RPMI7951 (cell line): ENCODE results near the gene ARPP19. TPM values are rescaled to one million over a fixed set of nuclear protein-coding genes. Genes with fewer than 3 reads are reported as not detected.
"Not testable (repeated sequence)": the region's sequence is repeated elsewhere in the genome, so short reads cannot be mapped to it uniquely, and the experiment has no call there.

Experiments used
- DNase-seq: peaks from one replicate; pipeline ENCODE4 v3.0.0-alpha.2; 2012; ENCODE audit warnings: low read depth
- total RNA-seq: library from RNA; depleted of rRNA; stranded (reverse); fragments of >200 nt; shearing (Covaris generic); gene quantifications from 2 replicates; pipeline ENCODE4 v1.2.3, GENCODE V29; 2014; rRNA removed

Gene ARPP19
- total RNA-seq, 1 experiment from 2014 or later: 177 TPM

DNA sequence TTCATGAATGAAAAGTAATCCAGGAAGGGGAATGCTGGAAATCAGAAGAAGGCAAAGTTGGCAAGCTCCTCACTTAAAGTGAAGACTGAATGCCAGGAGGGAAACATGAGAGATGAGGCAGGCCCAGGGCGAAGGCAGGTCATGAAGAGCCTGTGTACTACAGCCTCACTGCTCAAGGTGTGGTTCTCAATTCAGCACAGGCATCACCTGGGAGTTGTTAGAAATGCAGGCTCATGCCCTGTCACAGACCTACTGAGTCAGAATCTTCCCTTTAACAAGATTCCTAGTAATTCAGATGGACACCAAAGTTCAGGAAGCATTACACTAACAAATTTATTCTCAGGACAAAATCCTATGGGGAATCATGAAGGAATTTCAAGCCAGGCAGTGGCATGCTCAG lies 54.3 kb downstream of the ARPP19 start:
- no peak for DNase-seq

DNA sequence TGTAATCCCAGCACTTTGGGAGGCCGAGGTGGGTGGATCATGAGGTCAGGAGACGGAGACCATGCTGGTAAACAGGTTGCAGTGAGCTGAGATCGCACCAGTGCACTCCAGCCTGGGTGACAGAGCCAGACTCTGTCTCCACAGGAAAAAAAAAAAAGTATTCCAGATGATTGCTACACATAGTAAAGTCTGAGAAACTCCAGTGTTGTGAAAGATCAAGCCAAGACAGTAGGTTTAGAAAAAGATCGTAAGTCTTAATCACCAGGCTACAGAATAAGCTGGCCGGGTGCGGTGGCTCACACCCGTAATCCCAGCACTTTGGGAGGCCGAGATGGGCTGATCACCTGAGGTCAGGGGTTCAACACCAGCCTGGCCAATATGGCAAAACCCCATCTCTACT lies 56.0 kb downstream of the ARPP19 start:
- not testable (repeated sequence) for DNase-seq

DNA sequence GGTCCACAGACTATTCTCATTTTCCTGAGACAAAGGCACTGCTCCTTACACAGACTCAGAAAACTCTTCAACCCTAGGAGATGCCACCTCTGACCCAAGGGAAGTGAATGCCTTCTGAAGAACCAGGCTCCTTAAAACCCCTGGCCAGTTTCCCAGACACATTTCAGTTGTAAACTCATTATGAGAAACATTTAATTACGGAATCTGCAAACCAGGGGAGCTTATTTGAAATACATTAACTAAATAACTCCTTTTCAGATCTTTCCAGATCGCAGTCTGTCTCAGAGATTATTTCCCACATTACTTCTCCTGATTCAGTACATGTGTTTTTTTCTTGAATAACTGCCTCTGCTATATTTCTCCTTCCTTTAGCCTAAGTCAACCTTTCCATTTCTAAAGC lies 57.7 kb downstream of the ARPP19 start:
- DNase-seq: no peak

DNA sequence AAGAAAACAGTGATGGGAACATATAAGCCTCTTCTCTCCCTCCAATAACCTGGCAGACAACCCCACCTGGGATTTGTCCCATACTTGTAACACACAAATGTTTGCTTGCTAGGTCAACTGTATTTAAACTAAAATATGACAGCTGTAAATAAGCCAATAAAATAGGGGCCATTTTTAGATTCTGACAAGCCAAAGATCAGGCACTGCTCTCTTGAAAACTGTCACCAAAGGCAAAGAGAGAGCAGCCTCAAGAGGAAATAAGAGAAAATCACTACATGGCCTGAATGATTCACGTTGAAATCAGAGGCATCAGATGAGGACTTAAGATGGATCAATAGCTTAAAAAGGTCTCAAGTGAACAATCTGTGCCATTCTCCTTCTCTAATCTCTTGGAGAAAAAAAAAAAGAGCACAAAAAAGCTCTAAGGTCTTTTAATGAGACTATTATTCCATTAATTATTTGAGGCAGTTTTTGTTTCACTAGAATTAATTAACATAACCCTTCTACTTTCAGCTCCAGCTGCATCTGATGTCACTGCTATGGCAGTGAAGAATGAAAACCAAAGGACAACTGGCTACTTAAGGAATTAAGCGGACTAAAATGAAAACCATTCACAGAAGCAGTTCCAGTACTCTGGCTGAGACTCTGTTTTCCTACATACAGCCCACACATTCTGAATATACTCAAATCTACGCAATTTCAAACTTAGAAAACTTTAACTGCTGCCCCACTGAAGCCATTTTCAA lies 59.2 kb downstream of the ARPP19 start:
- DNase-seq: no peak

DNA sequence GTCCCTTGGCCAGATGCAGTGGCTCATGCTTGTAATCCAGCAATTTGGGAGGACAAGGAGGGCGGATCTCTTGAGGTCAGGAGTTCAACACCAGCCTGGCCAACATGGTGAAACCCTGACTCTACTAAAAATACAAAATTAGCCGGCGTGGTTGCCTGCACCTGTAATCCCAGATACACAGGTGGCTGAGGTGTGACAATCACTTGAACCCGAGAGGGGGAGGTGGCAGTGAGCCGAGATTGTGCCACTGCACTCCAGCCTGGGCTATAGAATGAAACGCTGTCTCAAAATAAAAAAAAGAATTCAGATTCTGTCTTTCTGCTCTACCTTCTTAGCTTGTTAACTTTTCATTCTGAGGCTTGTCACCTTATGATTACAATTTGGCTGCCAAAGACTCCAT lies 62.3 kb downstream of the ARPP19 start:
- no peak for DNase-seq

DNA sequence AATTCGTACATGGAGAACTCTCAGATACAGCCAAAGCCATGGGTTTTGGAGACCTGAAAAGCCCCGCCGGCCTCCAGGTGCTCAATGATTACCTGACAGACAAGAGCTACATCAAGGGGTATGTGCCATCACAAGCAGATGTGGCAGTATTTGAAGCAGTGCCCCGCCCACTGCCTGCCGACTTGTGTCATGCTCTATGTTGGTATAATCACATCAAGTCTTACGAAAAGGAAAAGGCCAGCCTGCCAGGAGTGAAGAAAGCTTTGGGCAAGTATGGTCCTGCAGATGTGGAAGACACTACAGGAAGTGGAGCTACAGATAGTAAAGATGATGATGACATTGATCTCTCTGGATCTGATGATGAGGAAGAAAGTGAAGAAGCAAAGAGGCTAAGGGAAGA lies 63.7 kb downstream of the ARPP19 start:
- no peak for DNase-seq

DNA sequence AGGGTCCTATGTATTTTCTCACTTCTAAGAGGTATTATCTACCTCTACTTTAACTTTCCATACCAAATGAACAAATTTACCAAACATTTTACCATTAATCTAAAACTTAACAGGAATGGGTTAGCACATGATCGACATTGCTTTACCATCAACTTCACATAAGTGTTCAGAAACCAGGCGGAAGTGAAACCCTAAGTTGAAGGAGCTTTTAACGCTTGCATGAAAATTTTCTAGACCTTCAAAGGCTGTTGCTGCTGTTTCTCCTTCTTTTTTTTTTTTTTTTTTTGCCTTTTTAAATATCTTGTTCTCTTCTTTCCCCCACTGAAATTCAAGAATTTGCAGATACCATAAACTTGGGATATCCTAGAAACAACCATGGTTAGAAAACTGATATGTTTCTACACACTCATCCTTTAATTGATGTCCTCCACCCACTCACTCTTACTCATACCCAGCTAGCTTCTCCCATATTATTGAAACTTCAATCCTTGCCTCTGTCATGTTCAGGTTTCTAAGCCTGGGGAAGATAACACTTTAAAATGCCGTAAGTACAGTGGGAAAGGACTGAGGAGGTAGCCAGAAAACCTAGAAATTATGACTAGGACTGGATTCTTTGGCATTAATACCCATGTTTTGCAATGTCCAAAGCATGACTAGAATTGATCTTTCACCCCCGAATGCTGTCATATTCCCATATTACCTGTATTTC lies 64.9 kb downstream of the ARPP19 start:
- peak; percentile 55 for DNase-seq

DNA sequence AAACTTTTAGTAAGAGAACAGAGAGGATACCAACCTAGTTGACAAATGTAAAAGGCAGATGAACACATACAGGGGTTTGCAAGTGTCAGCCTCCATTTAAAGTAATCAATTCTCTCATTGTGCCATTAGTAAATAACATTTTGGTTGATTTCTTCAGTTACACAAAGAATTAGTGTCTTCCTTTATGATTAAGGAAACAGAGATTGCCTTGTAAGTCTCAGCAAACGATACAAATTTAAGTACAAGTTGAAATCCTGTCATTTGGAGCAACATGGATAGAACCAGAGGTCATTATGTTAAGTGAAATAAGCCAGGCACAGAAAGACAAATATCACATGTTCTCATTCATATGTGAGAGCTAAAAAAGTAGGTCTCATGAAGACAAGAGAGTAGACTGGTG lies 66.2 kb downstream of the ARPP19 start:
- DNase-seq: no peak

DNA sequence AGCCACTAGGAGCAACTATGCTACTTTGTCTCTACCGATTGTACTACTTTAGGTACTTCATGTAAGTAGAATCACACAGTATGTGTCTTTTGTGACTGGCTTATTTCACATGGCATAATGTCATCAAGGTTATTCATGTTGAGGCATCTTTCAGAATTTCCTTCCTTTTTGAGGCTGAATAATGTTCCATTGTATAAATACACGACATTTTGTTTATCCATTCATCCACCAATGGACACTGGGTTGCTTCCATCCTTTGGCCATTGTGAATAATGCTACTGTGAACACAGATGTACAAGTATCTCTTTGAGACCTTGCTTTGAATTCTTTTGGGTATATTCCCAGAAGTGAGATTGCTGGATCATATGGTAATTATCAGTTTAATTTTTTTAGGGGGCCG lies 69.3 kb downstream of the ARPP19 start:
- no peak for DNase-seq

DNA sequence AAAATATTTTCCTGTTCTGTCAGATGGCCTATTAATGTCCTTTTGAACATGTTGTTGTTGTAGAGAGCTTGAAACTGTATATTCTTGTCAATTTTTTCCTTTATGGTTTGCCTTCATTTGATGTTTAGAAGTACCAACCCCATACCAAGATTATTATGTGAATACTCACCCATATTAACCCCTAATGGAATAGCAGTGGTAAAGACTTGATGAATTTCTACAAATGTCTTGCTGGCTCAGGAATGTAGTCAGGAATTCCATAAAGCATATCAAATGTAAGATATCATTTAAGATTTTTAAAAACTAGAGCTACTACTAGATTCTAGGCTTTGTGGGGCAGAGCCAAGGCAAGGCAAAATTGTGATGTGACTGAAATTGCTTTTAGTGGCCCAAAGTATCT lies 70.1 kb downstream of the ARPP19 start:
- no peak for DNase-seq

Other genes with a start within 250 kb of the ARPP19 start
- gene MYO5A, start 40.1 kb downstream of the ARPP19 start, total RNA-seq: 49.1 and 54.3 TPM in 2 replicates
- 9.6 and 11.4 TPM in 2 replicates for gene ATOSA, start 110.4 kb upstream of the ARPP19 start, total RNA-seq
- gene ONECUT1, start 221.3 kb upstream of the ARPP19 start, total RNA-seq: not detected in 2 replicates